ENCODE data around the gene STAB2.
"Not testable (repeated sequence)": the region's sequence is repeated elsewhere in the genome, so short reads cannot be mapped to it uniquely, and the experiment has no call there.

STAB2 gene

GRCh38 chr12:103642240-103642864 is 55.3 kb downstream of the STAB2 start:
- Histone ChIP-seq H3K4me1 (ENCODE audit: low read depth, poor library complexity, severe bottlenecking) (peaks cover 12% of the 10 kb centered on the region), H3K27ac (no peak overlapping the region), H3K4me3 (IDR thresholded peaks at IDR 0.05; ENCODE audit: insufficient read depth, low read depth, low read length) (no peak overlapping the region), H2AFZ (ENCODE audit: low read depth) (no peak overlapping the region), H3K36me3 (ENCODE audit: insufficient read depth) (no peaks in the 10 kb centered on the region), H4K20me1 (ENCODE audit: insufficient read depth) (no peaks in the 10 kb centered on the region), H3K27me3 (ENCODE audit: insufficient read depth, low read depth) (no peaks in the 10 kb centered on the region), H3K4me2 (no peak overlapping the region), H3K9ac (no peak overlapping the region), H3K79me2 (ENCODE audit: insufficient read depth, low read depth) (no peaks in the 10 kb centered on the region)
- TF ChIP-seq CTCF (conservative IDR thresholded peaks at IDR 0.05; ENCODE audit: low read depth, low read length) = no peak

DNA sequence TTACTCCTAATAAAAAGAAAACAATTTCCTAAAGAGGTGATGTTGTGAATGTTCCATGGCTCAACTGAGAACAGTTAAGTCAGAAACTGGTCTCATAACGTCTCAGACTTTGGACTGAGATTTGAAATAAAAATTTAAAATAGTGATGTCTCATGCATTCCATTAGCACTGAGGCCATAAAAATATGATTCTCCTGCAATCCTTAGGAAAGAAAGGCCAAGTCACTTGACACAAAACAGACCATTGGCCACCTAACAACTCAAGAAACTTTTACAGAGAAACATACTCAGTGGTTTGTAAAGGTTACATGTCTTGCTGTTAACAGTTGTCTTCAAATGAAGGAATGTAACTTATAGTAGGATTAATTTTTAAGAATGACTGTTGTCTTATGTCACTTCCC is 58.1 kb downstream of the STAB2 start:
- H3K4me1 ChIP-seq (ENCODE audit: low read depth, poor library complexity, severe bottlenecking) = peaks cover 10% of the 10 kb centered on the region
- no peaks in the 10 kb centered on the region for H3K27me3 ChIP-seq (ENCODE audit: insufficient read depth, low read depth)
- H3K9ac ChIP-seq = no peak overlapping the region
- no peaks in the 10 kb centered on the region for H4K20me1 ChIP-seq (ENCODE audit: insufficient read depth)
- H2AFZ ChIP-seq (ENCODE audit: low read depth) = no peak overlapping the region
- no peak overlapping the region for H3K27ac ChIP-seq
- TF ChIP-seq CTCF (conservative IDR thresholded peaks at IDR 0.05; ENCODE audit: low read depth, low read length) = no peak
- no peak overlapping the region for H3K4me2 ChIP-seq
- no peak overlapping the region for H3K4me3 ChIP-seq (IDR thresholded peaks at IDR 0.05; ENCODE audit: insufficient read depth, low read depth, low read length)
- no peaks in the 10 kb centered on the region for H3K79me2 ChIP-seq (ENCODE audit: insufficient read depth, low read depth)
- H3K36me3 ChIP-seq (ENCODE audit: insufficient read depth) = no peaks in the 10 kb centered on the region

DNA sequence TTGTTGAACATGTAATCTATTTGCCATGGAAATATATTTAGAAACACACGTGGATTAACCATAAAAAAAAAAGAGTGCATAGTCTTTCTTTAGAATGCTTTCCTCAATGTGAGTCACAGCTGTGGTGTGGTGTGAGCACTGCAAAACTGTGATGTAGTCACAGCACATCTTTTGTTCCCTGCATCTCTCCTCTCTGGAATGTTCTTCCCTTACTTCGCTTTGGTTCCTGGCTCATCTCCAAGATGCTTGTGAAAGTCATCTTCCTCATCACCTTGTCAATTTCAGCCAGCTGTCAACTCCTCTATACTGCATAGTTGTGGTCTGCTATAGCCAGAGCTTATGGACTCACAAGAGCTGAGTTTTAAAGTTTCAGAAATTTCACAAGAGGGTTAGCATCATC is 60.2 kb downstream of the STAB2 start:
- no peaks in the 10 kb centered on the region for H3K79me2 ChIP-seq (ENCODE audit: insufficient read depth, low read depth)
- no peaks in the 10 kb centered on the region for H3K36me3 ChIP-seq (ENCODE audit: insufficient read depth)
- no peak overlapping the region for H3K4me3 ChIP-seq (IDR thresholded peaks at IDR 0.05; ENCODE audit: insufficient read depth, low read depth, low read length)
- no peak overlapping the region for H3K9ac ChIP-seq
- no peak for TF ChIP-seq CTCF (conservative IDR thresholded peaks at IDR 0.05; ENCODE audit: low read depth, low read length)
- H3K27ac ChIP-seq = no peak overlapping the region
- no peak overlapping the region for H3K4me2 ChIP-seq
- H3K27me3 ChIP-seq (ENCODE audit: insufficient read depth, low read depth) = no peaks in the 10 kb centered on the region
- H3K4me1 ChIP-seq (ENCODE audit: low read depth, poor library complexity, severe bottlenecking) = no peaks in the 10 kb centered on the region
- H4K20me1 ChIP-seq (ENCODE audit: insufficient read depth) = no peaks in the 10 kb centered on the region
- H2AFZ ChIP-seq (ENCODE audit: low read depth) = no peak overlapping the region

DNA sequence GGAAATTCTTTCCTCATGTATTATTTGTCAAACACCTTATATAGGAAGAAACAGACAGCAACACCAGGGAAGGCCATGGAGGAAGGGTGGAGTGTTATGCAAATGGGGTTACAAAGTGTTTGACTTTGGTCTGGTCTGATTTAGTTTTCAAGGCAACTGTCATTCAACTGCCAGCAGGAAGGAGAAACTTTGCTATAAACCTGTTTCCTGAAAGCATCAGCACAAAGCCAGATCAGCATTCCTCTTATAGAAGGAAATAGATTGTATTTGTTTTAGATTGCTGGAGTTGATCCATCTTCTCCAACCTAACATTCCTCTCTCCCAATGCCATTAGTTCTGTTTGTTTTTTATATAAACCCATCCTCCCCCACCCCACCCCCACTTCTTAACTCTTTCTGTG is 65.7 kb downstream of the STAB2 start:
- no peak overlapping the region for H3K4me2 ChIP-seq
- H3K4me3 ChIP-seq (IDR thresholded peaks at IDR 0.05; ENCODE audit: insufficient read depth, low read depth, low read length) = no peak overlapping the region
- H3K79me2 ChIP-seq (ENCODE audit: insufficient read depth, low read depth) = no peaks in the 10 kb centered on the region
- no peaks in the 10 kb centered on the region for H3K36me3 ChIP-seq (ENCODE audit: insufficient read depth)
- no peak for TF ChIP-seq CTCF (conservative IDR thresholded peaks at IDR 0.05; ENCODE audit: low read depth, low read length)
- H4K20me1 ChIP-seq (ENCODE audit: insufficient read depth) = no peaks in the 10 kb centered on the region
- H2AFZ ChIP-seq (ENCODE audit: low read depth) = no peak overlapping the region
- no peaks in the 10 kb centered on the region for H3K4me1 ChIP-seq (ENCODE audit: low read depth, poor library complexity, severe bottlenecking)
- no peaks in the 10 kb centered on the region for H3K27me3 ChIP-seq (ENCODE audit: insufficient read depth, low read depth)
- no peak overlapping the region for H3K9ac ChIP-seq
- no peak overlapping the region for H3K27ac ChIP-seq

GRCh38 chr12:103653568-103654173 is 66.6 kb downstream of the STAB2 start:
- not testable (repeated sequence) for H3K79me2 ChIP-seq (ENCODE audit: insufficient read depth, low read depth); H2AFZ ChIP-seq (ENCODE audit: low read depth); H3K4me3 ChIP-seq (IDR thresholded peaks at IDR 0.05; ENCODE audit: insufficient read depth, low read depth, low read length); H3K27ac ChIP-seq; H3K4me1 ChIP-seq (ENCODE audit: low read depth, poor library complexity, severe bottlenecking); H3K4me2 ChIP-seq; H4K20me1 ChIP-seq (ENCODE audit: insufficient read depth); H3K9ac ChIP-seq; H3K27me3 ChIP-seq (ENCODE audit: insufficient read depth, low read depth); H3K36me3 ChIP-seq (ENCODE audit: insufficient read depth)

All from KMS-11 (cell line).